HT1080 (cell line): Measurements from ENCODE around the gene SIGLEC12. TPM values are rescaled to one million over a fixed set of nuclear protein-coding genes. Genes with fewer than 3 reads are reported as not detected.
A peak's percentile ranks its signal among the peaks of the same experiment; 100 is the strongest.
"Not testable (repeated sequence)": the region's sequence is repeated elsewhere in the genome, so short reads cannot be mapped to it uniquely, and the experiment has no call there.

ENCODE experiments used
- DNase-seq: peaks from one replicate; pipeline ENCODE4 v3.0.0-alpha.2; 2015; ENCODE audit warnings: low read depth
- small RNA-seq: library from RNA; depleted of rRNA; stranded (forward); fragments of <200 nt; gene quantifications from one replicate; pipeline ENCODE3, GENCODE V24; 2014
- total RNA-seq: library from RNA; depleted of rRNA; stranded (reverse); fragments of >200 nt; shearing (Covaris generic); gene quantifications from 2 replicates; pipeline ENCODE4 v1.2.3, GENCODE V29; 2014; rRNA removed

Gene SIGLEC12
- total RNA-seq, 1 experiment from 2014 or later, result not detected

DNA sequence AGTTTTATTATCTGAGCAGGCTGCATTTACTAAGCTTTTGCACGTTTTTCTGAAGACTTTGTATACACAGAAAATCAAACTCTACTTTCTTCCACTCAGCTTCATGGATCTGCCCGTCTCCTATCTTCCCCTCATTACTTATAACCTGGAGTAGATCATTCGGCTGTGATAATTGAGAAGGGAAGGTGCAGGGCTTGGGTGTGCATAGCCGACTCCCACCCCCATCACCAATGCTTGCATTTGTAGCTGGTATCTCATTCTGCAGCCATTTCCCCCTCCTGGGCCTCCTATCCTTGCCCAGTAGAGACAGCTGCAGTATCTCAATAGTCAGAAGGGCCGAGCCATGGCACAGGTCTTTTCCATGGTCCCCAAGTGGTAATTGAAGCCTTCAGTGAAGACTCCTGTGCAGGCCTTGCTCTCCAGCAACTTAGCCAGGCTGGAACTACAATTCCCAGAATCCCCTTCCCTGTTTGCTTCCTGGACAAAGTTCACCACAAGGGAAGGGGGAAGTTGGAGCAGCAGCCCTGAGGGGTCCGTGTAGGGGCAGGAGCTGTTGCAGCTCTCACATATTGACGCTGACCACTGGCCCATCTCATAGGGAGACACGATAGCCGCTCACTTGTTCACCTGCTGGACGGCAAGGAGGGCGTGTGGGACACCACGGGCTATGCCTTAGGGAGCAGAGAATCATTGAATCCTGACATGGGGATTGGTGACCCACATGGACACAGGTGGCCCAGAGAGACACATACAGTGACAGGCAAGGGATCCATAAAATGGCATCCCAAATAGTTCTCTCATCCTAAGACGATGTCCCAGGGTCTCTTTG, 41.2 kb downstream of the SIGLEC12 start:
- peak; percentile 45 for DNase-seq

DNA sequence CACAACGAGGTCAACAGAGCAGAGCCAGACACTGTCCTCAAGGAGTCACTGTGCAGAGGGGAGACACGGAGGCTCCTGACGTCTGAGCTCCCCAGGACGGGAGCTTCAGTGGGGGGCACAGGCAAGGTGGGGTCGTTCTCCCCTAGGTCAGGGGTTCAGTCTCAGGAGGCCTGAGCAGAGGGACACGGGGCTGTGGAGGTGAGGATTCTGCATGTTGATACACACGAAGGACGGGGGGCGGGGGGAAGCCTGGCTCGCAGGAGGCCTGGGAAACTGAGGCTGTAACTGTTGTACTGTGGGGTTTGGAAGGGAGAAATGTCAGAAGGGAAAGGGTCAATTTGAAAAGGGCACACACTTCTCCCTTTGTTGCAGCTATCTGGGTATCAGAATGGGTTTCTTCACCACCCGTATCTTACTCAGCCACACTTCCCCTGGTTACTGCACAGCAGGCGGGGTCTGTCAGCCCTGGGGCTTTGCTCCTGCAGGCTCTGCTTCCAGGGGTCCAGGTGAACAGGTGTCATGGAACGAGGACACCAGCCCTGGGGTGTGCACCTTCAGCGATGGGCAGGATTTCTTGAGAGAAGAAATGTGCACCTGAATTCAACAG, 42.6 kb downstream of the SIGLEC12 start:
- no peak for DNase-seq

DNA sequence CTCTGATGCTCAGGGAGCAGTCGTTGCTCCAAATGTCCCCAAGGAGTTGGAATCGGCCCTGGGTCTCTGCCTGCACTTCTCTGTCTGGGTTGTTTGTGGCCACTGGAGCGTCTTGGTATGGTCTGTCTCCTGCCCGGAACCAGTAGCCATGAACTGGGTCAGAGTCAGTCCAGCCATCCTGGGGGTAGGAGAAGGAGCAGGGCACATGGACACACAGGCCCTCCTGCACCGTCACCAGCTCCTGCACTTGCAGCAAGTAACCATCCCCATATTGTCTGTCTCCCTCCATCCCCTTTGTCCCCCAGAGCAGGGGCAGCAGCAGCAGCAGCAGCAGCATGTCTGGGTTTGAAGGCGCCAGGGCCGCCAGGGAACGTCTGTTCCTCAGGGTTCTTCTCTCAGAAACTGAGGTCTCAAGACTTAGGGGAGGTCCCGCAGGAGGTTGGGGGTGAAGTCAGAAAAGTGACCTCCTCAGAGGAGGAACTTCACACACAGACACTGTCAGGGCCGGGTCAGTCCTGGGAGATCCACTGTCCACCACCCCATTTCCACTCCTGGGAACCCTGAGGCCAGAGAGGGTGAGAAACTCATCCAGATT, 43.5 kb downstream of the SIGLEC12 start, which contains the start of gene SIGLEC8:
Gene SIGLEC8 (minus strand): TSS at position 404 of the 595 bp plus-strand sequence. CDS start 67 bp downstream, at position 337.
- DNase-seq, result no peak

DNA sequence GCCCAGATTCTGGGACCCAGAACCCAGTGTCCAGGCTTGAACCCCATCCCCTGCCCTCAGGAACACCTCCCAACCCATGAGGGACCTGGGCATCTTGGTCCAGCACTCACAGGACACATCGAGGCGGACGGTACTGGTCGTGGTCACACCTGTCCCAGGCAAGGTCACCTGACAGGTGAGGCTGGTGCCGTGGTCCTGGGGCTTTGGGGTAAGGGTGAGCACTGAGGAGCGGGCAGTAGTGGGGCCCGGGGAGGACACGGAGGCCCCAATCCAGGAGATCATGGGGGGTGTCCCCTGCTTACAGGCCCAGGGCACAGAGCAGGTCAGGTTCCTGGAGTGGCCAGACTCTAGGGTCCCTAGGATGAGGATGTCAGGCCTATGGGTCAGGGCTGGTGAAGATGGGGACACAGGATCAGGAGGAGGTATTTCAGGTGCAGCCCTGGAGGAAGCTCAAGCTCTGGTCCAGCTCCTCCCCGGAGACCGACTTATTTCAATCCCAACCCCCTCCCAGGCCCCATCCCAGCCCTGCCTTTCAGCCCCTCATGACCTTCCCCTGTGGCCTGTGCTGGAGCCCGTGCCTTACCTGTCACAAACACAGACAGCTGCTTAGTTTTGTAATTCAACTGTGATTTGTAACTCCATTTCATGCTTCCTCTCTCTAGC, 44.1 kb downstream of the SIGLEC12 start:
- DNase-seq, result no peak

- no peak for DNase-seq
Measured at GRCh38 chr19:51456541-51457290, 44.9 kb downstream of the SIGLEC12 start.

DNA sequence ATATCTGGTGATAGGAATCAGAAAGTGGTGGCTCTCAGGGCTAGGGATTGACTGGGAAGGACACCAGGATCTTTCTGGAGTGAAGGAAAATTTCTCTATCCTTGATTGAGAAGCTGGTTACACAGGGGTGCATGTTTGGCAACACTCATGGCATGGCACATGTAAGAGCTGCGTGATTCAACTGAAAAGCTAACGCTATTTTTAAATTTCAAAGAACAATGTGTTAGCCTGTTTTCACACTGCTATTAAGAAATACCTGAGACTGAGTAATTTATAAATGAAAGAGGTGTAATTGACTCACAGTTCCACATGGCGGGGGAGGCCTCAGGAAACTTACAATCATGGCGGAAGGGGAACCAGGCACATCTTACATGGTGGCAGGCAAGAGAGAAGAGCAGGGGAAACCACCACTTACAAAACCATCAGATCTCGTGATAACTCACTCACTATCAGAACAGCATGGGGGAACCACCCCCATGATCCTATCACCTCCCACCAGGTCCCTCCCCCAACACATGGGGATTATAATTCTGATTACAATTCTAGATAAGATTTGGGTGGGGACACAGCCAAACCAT, 50.8 kb downstream of the SIGLEC12 start:
- DNase-seq, result no peak

GRCh38 chr19:51448411-51449016, 53.1 kb downstream of the SIGLEC12 start:
- no peak for DNase-seq

DNA sequence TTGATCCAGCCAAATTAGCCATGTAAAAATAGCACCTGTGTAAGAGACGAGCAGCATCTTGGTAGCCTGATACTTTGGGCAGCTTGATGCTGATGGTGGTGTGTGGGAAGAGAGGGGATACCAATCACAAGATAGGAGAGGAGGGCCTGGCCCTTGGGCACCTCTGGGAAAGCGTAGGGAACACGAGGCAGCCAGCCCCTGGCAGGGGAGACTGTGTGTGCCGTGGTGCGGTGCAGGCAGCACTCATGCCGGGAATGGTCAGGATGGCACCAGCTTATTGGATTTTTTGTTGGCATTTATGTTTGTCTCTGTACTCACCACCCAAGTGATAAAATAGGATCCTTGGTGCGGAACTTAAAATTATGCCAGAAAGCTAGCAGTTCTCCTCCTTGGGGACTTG, 53.6 kb downstream of the SIGLEC12 start:
- no peak for DNase-seq

GRCh38 chr19:51447510-51447909, 54.1 kb downstream of the SIGLEC12 start:
- not testable (repeated sequence) for DNase-seq

DNA sequence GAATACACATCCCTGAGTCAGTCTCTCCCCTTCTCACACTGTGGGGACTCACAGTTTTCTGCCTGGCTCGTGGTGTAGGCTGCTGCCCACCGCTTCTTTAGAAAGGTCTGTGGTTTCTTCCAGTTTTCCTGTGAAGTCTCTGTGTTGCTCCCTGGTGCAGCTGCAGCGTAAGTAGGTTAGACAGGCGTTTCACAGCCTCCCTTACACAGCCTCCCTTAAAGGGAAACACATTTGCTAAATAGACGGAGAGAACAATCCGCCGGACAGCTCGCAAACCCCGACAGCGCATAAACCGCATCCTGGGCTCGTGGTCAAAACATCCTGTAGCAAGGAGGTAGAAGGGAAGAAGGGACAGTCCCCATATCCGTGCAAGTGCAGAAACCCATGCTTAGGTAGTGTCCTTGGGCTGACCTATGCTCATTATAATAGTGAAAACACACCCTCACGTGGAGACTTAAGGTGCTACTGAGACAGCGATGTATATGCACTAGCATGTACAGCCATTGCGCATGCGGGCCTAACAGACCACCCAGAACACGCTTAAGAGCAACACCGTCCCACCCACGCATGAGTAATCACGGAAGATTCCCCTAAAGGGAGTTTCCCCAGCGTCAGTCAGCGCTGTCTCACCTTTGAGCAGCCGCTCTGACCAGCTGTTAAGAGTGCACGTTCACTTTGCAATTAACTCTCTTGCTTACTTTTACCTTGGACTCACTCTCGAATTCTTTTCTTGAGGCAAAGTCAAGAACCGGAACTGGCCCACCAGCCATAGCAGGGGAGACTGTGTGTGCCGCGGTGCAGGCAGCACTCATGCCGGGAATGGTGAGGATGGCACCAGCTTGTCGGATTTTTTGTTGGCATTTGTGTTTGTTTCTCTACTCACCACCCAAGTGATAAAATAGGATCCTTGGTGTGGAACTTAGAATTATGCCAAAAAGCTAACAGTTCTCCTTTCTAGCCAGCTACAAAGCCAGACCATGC, 59.9 kb downstream of the SIGLEC12 start:
- peak; percentile 17 for DNase-seq

Small RNA genes lying within 50 kb of the gene (small RNA-seq; reads per million reads assigned to genes)
- gene AC020914.3, result not detected
- gene AC020914.5, result not detected

Other genes with a start within 250 kb of the SIGLEC12 start
- not detected in 2 replicates for gene IGLON5, start 190.2 kb downstream of the SIGLEC12 start, total RNA-seq
- gene VSIG10L, start 159.7 kb downstream of the SIGLEC12 start, total RNA-seq, result 0.37 and 1.3 TPM in 2 replicates
- gene ETFB, start 135.4 kb downstream of the SIGLEC12 start, total RNA-seq, result 68.4 and 92.5 TPM in 2 replicates
- gene CLDND2, start 132.8 kb downstream of the SIGLEC12 start, total RNA-seq, result not detected in 2 replicates
- not detected in 2 replicates for gene NKG7, start 129.1 kb downstream of the SIGLEC12 start, total RNA-seq
- gene LIM2, start 113.8 kb downstream of the SIGLEC12 start, total RNA-seq, result not detected in 2 replicates
- not detected in 2 replicates for gene C19orf84, start 111.2 kb downstream of the SIGLEC12 start, total RNA-seq
- not detected in 2 replicates for gene SIGLEC10, start 84.2 kb downstream of the SIGLEC12 start, total RNA-seq
- not detected in 2 replicates for gene SIGLEC8, start 43.3 kb downstream of the SIGLEC12 start, total RNA-seq
- not detected in 2 replicates for gene CEACAM18, start 23.3 kb downstream of the SIGLEC12 start, total RNA-seq
- gene SIGLEC6, start 29.9 kb upstream of the SIGLEC12 start, total RNA-seq, result not detected in 2 replicates
- gene ZNF175, start 69.5 kb upstream of the SIGLEC12 start, total RNA-seq, result 2.1 and 5.7 TPM in 2 replicates
- gene SIGLEC5, start 128.6 kb upstream of the SIGLEC12 start, total RNA-seq, result not detected in 2 replicates
- gene SIGLEC14, start 145.0 kb upstream of the SIGLEC12 start, total RNA-seq, result 1.4 and 1.8 TPM in 2 replicates
- gene SPACA6, start 191.5 kb upstream of the SIGLEC12 start, total RNA-seq, result 6.5 and 9.1 TPM in 2 replicates
- not detected in 2 replicates for gene HAS1, start 222.2 kb upstream of the SIGLEC12 start, total RNA-seq